Endothelial cell of umbilical vein (primary cell): ENCODE results near the gene FREM1. TPM values are rescaled to one million over a fixed set of nuclear protein-coding genes. Genes with fewer than 3 reads are reported as not detected.

Source experiments
- BruUV-seq: library from RNA; stranded (reverse); fragments of 400-500 nt; replicated peaks from 2 replicates; lab custom pipeline; 2021; lab: Mats Ljungman, UMichigan
- CTCF ChIA-PET: fragments of 300-600, 350-600 bp; sonication (Branson Sonifier 250); formaldehyde crosslinking; loops from one replicate; lab custom pipeline; 2021; ENCODE audit warnings: antibody characterized with exemption, inconsistent platforms; lab: Charles Lee
- POLR2A ChIA-PET: fragments of 300-600, 350-600 bp; sonication (Branson Sonifier 250); formaldehyde crosslinking; loops from one replicate; lab custom pipeline; 2021; ENCODE audit warnings: antibody characterized with exemption, inconsistent platforms; lab: Charles Lee
- DNase-seq: peaks from one replicate; pipeline ENCODE4 v3.0.0-alpha.2; 2011; ENCODE audit warnings: low read depth, low spot score
- FAIRE-seq: peaks from 2 replicates; lab custom pipeline; 2011; peaks lifted over from hg19 to GRCh38; lab: Jason Lieb, UNC
- H2AFZ ChIP-seq: 2 replicates; pipeline ENCODE4 v1.6.0; 2012; ENCODE audit warnings: low read depth, low read length, control low read depth, inconsistent platforms
- H3K27ac ChIP-seq: 2 replicates; pipeline ENCODE4 v1.5.1; 2011; ENCODE audit warnings: low read depth, mild to moderate bottlenecking, control low read depth, low read length, moderate library complexity; ENCODE audit not compliant: insufficient read depth
- H3K27me3 ChIP-seq, 2 experiments: 2 replicates each; pipeline versions ENCODE4 v1.6.0 to v1.6.1; 2011; ENCODE audit warnings: low read length in 2 of 2, mixed read lengths in 1 of 2; ENCODE audit not compliant: control insufficient read depth in 2 of 2, insufficient read depth in 2 of 2
- H3K36me3 ChIP-seq, 2 experiments: 2 replicates in 1 of 2; 3 replicates in 1 of 2; pipeline ENCODE4 v1.5.1; 2011; ENCODE audit warnings: low read length in 2 of 2, mild to moderate bottlenecking in 1 of 2, moderate library complexity in 1 of 2; ENCODE audit not compliant: control insufficient read depth in 2 of 2, insufficient read depth in 2 of 2; ENCODE audit errors: extremely low read depth in 1 of 2
- H3K4me1 ChIP-seq: 3 replicates; pipeline ENCODE4 v1.5.1; 2011; ENCODE audit warnings: mild to moderate bottlenecking, low read length; ENCODE audit not compliant: control insufficient read depth, insufficient read depth; ENCODE audit errors: extremely low read depth
- H3K4me2 ChIP-seq: 2 replicates; pipeline ENCODE4 v1.6.1; 2011; ENCODE audit warnings: low read length, control low read depth, mixed read lengths; ENCODE audit not compliant: insufficient read depth
- H3K4me3 ChIP-seq, 3 experiments: fragments of 200-600 bp in 1 of 3; sonication (generic), shearing (Covaris generic) in 1 of 3; replicated peaks in 1 of 3; 2 replicates each; pipeline ENCODE4 v1.5.1; 2011 to 2016; ENCODE audit warnings: control low read depth in 3 of 3, low read length in 3 of 3, mild to moderate bottlenecking in 2 of 3, inconsistent platforms in 1 of 3, low read depth in 1 of 3, moderate library complexity in 1 of 3; ENCODE audit not compliant: insufficient read depth in 1 of 3
- H3K79me2 ChIP-seq: 2 replicates; pipeline ENCODE4 v1.6.0; 2012; ENCODE audit warnings: low read length, inconsistent platforms; ENCODE audit not compliant: control insufficient read depth, insufficient read depth
- H3K9ac ChIP-seq: replicated peaks from 2 replicates; pipeline ENCODE3; 2011; ENCODE audit warnings: low read length, control low read depth; ENCODE audit not compliant: insufficient read depth; ENCODE audit errors: extremely low read depth
- H3K9me1 ChIP-seq: replicated peaks from 3 replicates; pipeline ENCODE4 v1.6.0; 2011; ENCODE audit warnings: mild to moderate bottlenecking, low read length; ENCODE audit not compliant: control insufficient read depth, insufficient read depth; ENCODE audit errors: extremely low read depth
- H3K9me3 ChIP-seq: replicated peaks from 2 replicates; pipeline ENCODE4 v1.5.1; 2012; ENCODE audit warnings: low read length, inconsistent platforms; ENCODE audit not compliant: control insufficient read depth, insufficient read depth
- H4K20me1 ChIP-seq: replicated peaks from 2 replicates; pipeline ENCODE3; 2011; ENCODE audit warnings: mild to moderate bottlenecking, low read length; ENCODE audit not compliant: control insufficient read depth, insufficient read depth; ENCODE audit errors: extremely low read depth
- CTCF ChIP-seq, 2 donors: IDR thresholded peaks; 1 replicate in 1 of 2; 2 replicates in 1 of 2; pipeline ENCODE4 v1.5.1; 2011; ENCODE audit warnings: low read length in 2 of 2, mild to moderate bottlenecking in 2 of 2, moderate library complexity in 2 of 2, control low read depth in 1 of 2, inconsistent platforms in 1 of 2, low read depth in 1 of 2; ENCODE audit not compliant: insufficient read depth in 1 of 2; ENCODE audit errors: extremely low read depth in 1 of 2
- EZH2 ChIP-seq: IDR thresholded peaks from 2 replicates; pipeline ENCODE4 v1.6.1; 2012; ENCODE audit warnings: borderline replicate concordance, low read depth, mild to moderate bottlenecking, moderate library complexity, low read length, inconsistent platforms; ENCODE audit not compliant: severe bottlenecking
- FOS ChIP-seq: IDR thresholded peaks from 2 replicates; pipeline ENCODE4 v1.6.1; 2011; ENCODE audit warnings: mild to moderate bottlenecking, low read length, moderate library complexity, borderline replicate concordance; ENCODE audit not compliant: insufficient read depth
- GATA2 ChIP-seq: IDR thresholded peaks from 2 replicates; pipeline ENCODE4 v1.7.0; 2011; ENCODE audit warnings: low read depth, mild to moderate bottlenecking, moderate library complexity, mixed read lengths, low read length; ENCODE audit not compliant: insufficient read length, insufficient read depth
- JUN ChIP-seq: IDR thresholded peaks from 2 replicates; pipeline ENCODE4 v1.6.1; 2011; ENCODE audit warnings: borderline replicate concordance, low read depth; ENCODE audit not compliant: insufficient read length, insufficient read depth
- MAX ChIP-seq: IDR thresholded peaks from 2 replicates; pipeline ENCODE4 v1.6.1; 2011; ENCODE audit not compliant: insufficient read depth, insufficient read length
- MYC ChIP-seq: IDR thresholded peaks from one replicate; pipeline ENCODE4 v1.6.1; 2011; ENCODE audit warnings: mild to moderate bottlenecking, low read depth, low read length
- POLR2A ChIP-seq: IDR thresholded peaks from 2 replicates; pipeline ENCODE4 v1.6.1; 2012; ENCODE audit warnings: low read depth, mild to moderate bottlenecking, control low read depth, low read length
- POLR2AphosphoS5 ChIP-seq: IDR thresholded peaks from 2 replicates; pipeline ENCODE4 v1.6.1; 2012; ENCODE audit warnings: low read depth, mild to moderate bottlenecking, control low read depth, low read length, moderate library complexity; ENCODE audit not compliant: insufficient read depth
- dilution Hi-C: fragments of 300-500 bp; cut with MboI; formaldehyde crosslinking; loops from one replicate; pipeline ENCODE4 v1.15.0; 2019; ENCODE audit warnings: low sequenced_read_pairs; ENCODE audit not compliant: extremely low pct_ligation_motif_present
- intact Hi-C: fragments of 100-400 bp; cut with micrococcal nuclease; formaldehyde crosslinking; loops from one replicate; pipeline ENCODE4 v1.10.0; 2022
- polyA plus RNA-seq, 4 experiments: library from polyadenylated mRNA; depleted of rRNA in 3 of 4; stranded (reverse) in 3 of 4; unstranded in 1 of 4; fragments of >200 nt; gene quantifications; 2 replicates each; pipeline versions ENCODE4 v1.2.1 to v1.2.3, GENCODE V29; 2011 to 2012; ENCODE audit warnings: missing spikeins in 1 of 4
- total RNA-seq: library from RNA; stranded (reverse); gene quantifications from 2 replicates; pipeline ENCODE4 v1.2.3, GENCODE V29; 2021

The FREM1 gene
- total and polyA plus RNA-seq, 2 donors (not counting 3 experiments of a cell fraction or from before 2014, with no cell fraction given), result 0.10 to 0.29 TPM

- no peaks in the 10 kb centered on the region for H3K79me2 ChIP-seq
- H3K4me2 ChIP-seq, result no peak overlapping the region
- H3K9ac ChIP-seq, result no peak overlapping the region
- H3K27me3 ChIP-seq, result peaks cover 0 to 2% of the 10 kb centered on the region in 2 experiments
- POLR2A ChIA-PET, result no interaction called here
- no peaks in the 10 kb centered on the region for H4K20me1 ChIP-seq
- H3K4me1 ChIP-seq, result no peaks in the 10 kb centered on the region
- H3K27ac ChIP-seq, result no peak overlapping the region
- no peak overlapping the region for H2AFZ ChIP-seq
- H3K9me3 ChIP-seq, result no peaks in the 10 kb centered on the region
- intact Hi-C loops, result no loop called here
- no TSS peak for BruUV-seq
- H3K36me3 ChIP-seq, result no peaks in the 10 kb centered on the region
- TF ChIP-seq MAX (no peak), POLR2AphosphoS5 (no peak), FOS (no peak), GATA2 (no peak)
- dilution Hi-C loops, result no loop called here
- H3K4me3 ChIP-seq, result no peak overlapping the region
- H3K9me1 ChIP-seq, result no peaks in the 10 kb centered on the region
- FAIRE-seq, result no peak
- DNase-seq, result no peak
- CTCF ChIA-PET, result interaction anchor here (2.3 kb wide), 1 partner anchor 11 kb away, joined by 6 read pairs; no protein-coding TSS in a partner anchor
Observed at GRCh38 chr9:14907696-14908095, 2.5 kb downstream of the FREM1 start.

GRCh38 chr9:14907360-14907685, 2.9 kb downstream of the FREM1 start:
- ChIA-PET CTCF (interaction anchor here (2.3 kb wide), 1 partner anchor 11 kb away, joined by 6 read pairs; no protein-coding TSS in a partner anchor), POLR2A (no interaction called here)
- Histone ChIP-seq H3K79me2 (no peaks in the 10 kb centered on the region), H3K4me1 (no peaks in the 10 kb centered on the region), H3K9me3 (no peaks in the 10 kb centered on the region), H3K9me1 (no peaks in the 10 kb centered on the region), H3K36me3 (no peaks in the 10 kb centered on the region), H4K20me1 (no peaks in the 10 kb centered on the region), H3K4me3 (no peak overlapping the region), H3K9ac (no peak overlapping the region), H3K27ac (no peak overlapping the region), H3K27me3 (peaks cover 0 to 2% of the 10 kb centered on the region in 2 experiments), H3K4me2 (no peak overlapping the region), H2AFZ (no peak overlapping the region)
- DNase-seq (no peak), FAIRE-seq (no peak)
- intact Hi-C loops, result no loop called here
- no TSS peak for BruUV-seq
- dilution Hi-C loops, result no loop called here
- no peak for TF ChIP-seq POLR2A
- no peak for TF ChIP-seq MYC
- TF ChIP-seq POLR2AphosphoS5, result no peak
- TF ChIP-seq MAX, result no peak
- TF ChIP-seq GATA2, result no peak
- no peak for TF ChIP-seq EZH2
- TF ChIP-seq JUN, result no peak
- TF ChIP-seq FOS, result no peak
- TF ChIP-seq CTCF (IDR thresholded peaks at IDR 0.05; ENCODE audit: extremely low read depth in 1 of 2, insufficient read depth in 1 of 2, low read depth in 1 of 2, low read length in 2 of 2), result no peak
